ENCODE results near the gene NAMPT. TPM values are rescaled to one million over a fixed set of nuclear protein-coding genes. Genes with fewer than 3 reads are reported as not detected.
"Not testable (repeated sequence)": the region's sequence is repeated elsewhere in the genome, so short reads cannot be mapped to it uniquely, and the experiment has no call there.

The NAMPT gene
- 10 to 100 TPM; 40.1 to 49.5 (median 46.4) TPM for polyA plus RNA-seq (ENCODE audit: insufficient read length in 4 of 4)

- DNase-seq (ENCODE audit: low read depth in 4 of 4, low spot score in 3 of 4) = no peak
Measured at GRCh38 chr7:106284714-106285050, at the start of gene NAMPT. NAMPT (minus strand) TSS chr7:106284983; CDS start chr7:106284884, 99 bp downstream.

- DNase-seq (ENCODE audit: low read depth in 4 of 4, low spot score in 3 of 4) = no peak
Measured at GRCh38 chr7:106332201-106332600, 47.4 kb upstream of the NAMPT start.

- DNase-seq (ENCODE audit: low read depth in 4 of 4, low spot score in 3 of 4) = no peak
Measured at GRCh38 chr7:106331441-106332175, 46.8 kb upstream of the NAMPT start.

DNA sequence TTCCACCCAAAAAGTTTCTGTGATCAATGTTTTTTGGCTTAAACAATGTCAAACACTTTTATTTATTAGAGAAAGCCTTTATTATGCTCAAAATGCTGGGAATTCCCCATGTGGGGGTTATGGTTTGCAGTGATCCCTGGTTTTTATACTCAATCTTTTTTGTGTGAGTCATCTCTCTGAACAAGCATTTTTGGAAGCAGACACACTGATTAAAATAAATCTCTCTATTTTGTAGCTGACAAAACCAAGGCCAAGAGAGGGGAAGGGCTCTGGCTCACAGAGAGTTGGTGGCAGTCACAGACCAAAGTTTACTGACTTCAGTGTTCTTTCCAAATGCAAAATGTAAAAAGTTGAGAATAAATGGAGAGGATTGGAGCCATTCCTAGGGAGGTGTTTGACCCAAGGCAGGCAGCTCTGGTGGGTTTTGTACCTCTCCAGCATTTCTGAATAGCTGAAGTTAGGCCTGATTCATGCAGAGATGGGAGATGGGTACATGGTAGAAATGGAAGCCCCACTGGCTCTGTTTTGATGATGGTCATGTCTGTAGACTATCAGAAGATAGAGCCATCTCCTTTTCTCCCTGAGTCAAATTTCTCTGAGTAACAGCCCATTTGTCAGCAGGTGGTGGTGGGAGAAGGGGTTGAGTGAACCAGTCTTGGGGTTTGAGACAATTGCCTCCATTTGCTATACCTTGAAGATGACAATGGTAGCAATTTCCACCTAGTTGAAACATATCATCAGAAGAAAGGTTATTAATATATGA is 45.4 kb upstream of the NAMPT start:
- no peak for DNase-seq (ENCODE audit: low read depth in 4 of 4, low spot score in 3 of 4)

DNA sequence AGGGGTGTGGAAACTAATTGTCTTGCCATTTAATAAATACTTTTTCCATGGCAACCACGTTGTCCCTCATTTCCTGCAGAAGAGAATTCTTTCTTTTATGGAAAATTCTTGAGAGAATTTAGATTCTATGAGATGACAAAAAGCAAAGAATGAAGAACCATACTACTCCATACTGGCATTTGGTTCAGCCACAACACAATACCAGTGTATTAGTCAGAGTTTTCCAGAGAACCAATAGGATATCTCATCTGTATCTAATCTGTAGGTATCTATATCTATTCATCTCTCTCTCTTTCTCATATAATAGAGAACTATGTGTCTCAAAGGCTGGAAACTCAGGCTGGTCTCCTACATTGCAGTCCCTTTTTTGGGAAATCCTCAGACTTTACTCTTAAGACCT is 44.6 kb upstream of the NAMPT start:
- no peak for DNase-seq (ENCODE audit: low read depth in 4 of 4, low spot score in 3 of 4)

DNA sequence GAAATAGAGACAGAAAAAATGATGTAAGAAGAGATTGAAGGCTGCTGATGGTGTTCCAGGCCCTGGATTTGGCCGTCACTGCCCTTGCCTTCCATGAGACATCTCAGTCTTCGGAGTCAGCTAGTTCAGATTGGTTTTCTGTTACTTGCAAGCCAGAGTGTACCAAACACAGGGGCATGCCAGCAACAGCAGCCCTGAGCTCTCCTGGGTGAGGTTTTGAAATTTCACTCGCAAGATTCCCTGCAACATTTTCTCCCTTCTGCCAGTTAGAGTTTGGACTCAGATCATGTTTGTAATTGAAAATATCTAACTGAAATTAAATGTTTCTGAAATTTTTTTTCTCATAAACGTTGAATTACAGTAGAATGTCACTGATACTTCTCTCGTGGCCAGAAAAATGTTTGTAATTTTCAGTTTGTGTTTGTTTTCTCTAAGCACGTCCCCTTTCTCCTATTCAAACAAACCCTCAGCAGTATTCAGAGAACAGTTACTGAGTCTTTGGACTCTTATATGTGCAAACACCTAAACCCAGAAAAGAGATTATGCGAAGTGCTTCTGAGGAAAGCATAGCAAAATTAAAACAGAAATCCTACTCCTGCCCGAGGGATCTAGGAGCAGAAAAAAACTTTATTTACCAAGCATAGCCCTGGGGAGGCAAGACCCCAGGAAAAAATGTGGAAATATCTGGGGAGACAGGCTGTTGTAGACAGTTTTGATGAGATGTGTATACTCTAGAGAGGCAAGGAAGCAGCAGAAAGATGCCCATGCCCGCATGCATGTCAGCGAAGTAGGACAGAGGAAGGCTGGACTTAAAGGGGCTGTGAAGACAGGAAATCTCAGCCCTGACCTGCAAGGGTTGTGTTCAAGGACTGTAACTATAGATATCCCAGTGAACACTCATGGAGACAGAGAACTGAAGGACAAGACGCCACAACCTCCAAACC is 43.0 kb upstream of the NAMPT start:
- no peak for DNase-seq (ENCODE audit: low read depth in 4 of 4, low spot score in 3 of 4)

- no peak for DNase-seq (ENCODE audit: low read depth in 4 of 4, low spot score in 3 of 4)
Measured at GRCh38 chr7:106326594-106327537, 42.1 kb upstream of the NAMPT start.

DNA sequence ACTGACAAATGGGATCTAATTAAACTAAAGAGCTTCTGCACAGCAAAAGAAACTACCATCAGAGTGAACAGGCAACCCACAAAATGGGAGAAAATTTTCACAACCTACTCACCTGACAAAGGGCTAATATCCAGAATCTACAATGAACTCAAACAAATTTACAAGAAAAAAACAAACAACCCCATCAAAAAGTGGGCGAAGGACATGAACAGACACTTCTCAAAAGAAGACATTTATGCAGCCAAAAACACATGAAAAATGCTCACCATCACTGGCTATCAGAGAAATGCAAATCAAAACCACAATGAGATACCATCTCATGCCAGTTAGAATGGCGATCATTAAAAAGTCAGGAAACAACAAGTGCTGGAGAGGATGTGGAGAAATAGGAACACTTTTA is 39.7 kb upstream of the NAMPT start:
- not testable (repeated sequence) for DNase-seq (ENCODE audit: low read depth in 4 of 4, low spot score in 3 of 4)

DNA sequence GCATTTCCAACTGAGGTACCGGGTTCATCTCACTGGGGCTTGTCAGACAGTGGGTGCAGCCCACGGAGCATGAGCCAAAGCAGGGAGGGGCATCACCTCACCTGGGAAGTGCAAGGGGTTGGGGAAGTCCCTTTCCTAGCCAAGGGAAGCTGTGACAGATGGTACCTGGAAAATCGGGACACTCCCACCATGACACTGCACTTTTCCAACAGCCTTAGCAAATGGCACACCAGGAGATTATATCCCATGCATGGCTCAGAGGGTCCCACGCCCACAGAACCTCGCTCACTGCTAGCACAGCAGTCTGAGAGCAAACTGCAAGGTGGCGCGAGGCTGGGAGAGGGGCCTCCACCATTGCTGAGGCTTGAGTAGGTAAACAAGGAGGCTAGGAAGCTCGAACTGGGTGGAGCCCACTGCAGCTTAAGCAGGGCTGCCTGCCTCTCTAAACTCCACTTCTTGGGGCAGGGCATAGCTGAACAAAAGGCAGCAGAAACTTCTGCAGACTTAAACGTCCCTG is 35.5 kb upstream of the NAMPT start:
- DNase-seq (ENCODE audit: low read depth in 4 of 4, low spot score in 3 of 4) = not testable (repeated sequence)

GRCh38 chr7:106318482-106318881 is 33.7 kb upstream of the NAMPT start:
- no peak for DNase-seq (ENCODE audit: low read depth in 4 of 4, low spot score in 3 of 4)

DNA sequence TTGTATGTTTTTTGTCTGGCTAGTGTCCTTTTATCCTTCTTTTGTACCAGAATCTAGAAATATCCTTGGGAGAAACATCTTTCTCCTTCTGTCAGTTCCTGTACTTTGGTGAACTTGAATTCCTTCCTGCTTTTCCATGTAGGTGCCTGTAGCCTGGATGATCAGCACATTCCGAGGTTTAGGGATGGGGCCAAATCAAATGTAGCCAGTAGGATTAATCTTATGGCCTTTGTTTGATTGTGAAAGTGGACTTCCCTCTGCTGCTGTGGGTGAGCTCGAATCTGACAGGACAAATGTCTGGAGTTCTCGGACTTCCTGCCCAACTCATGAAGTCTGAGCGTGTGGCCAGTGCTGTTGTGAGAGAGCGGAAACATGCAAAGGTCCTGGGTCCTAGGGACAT is 33.2 kb upstream of the NAMPT start:
- DNase-seq (ENCODE audit: low read depth in 4 of 4, low spot score in 3 of 4) = no peak

GRCh38 chr7:106316947-106317346 is 32.2 kb upstream of the NAMPT start:
- no peak for DNase-seq (ENCODE audit: low read depth in 4 of 4, low spot score in 3 of 4)

DNA sequence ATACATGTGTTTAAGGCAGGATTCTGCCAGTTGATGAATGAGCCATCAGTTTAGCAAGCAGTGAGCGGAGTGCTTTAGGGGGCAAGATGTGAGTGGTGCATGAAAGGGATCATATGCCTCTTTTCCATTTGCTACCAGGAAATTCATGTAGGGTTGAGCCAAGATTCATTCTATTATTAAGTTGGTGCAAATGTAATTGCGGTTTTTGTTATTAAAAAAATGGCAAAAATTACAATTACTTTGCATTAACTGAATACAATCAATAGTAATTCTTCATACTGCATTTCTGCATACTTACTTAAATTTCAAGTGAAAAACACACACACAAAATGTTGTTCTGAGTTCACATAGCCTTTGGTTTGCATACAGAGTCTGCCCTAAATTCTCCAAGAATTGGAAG is 30.1 kb upstream of the NAMPT start:
- no peak for DNase-seq (ENCODE audit: low read depth in 4 of 4, low spot score in 3 of 4)

DNA sequence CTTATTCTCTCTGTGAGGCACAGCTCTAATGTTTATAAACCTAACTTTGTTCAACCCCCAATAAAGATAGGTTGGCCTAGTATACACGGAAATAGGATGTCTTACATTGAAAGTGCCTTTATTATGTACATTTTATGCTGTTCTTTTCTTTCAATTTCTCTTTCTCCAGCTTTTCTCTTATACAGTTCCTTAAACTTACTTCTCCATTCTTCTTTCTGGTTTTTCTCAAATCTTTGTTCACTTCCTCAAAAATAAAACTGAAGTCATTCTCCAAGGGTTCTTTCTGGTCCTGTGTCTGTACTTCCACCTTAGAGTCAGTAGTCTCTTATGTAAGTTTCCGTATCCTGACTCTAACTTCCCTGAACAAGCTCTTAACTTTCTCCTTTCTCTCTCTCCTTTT is 29.2 kb upstream of the NAMPT start:
- no peak for DNase-seq (ENCODE audit: low read depth in 4 of 4, low spot score in 3 of 4)

DNA sequence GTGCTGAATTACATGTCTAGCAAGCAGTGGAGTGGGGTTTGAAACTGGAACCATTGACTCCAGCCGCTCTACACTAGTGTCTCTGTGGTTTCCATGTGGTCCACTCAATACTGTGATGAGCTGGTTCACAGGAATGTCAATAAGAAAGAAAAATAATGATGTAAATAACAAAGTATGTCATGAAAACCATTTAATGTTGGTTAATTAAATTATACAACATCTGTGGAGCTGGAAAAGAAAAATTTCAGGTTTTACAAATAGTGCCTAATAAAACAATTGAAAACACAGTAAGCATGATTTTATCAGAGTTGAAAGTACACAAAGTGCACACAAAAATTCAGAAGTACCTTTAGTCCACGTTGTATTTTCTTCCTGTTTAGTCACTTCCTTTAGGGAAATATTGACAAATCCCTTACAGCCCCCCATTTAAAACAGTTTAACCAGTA is 28.7 kb upstream of the NAMPT start:
- no peak for DNase-seq (ENCODE audit: low read depth in 4 of 4, low spot score in 3 of 4)

DNA sequence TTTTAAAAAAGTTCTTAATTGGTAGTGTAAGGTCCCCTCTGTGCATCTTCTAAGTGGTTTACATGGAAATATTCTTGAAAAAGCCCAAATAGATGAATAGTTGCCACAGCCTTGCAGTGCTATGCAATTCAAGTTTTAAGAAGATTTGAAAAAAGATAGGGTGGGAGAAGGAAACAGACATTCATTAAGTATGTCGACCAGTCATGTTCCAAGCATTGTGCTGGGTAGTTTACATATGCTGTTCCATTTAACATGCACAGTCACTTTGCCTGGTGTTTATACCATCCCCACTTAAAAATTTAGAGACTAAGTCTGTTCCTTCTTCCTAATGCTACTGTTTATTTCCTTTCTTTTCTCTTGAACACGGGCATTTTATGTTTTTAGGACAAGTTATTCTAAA is 28.1 kb upstream of the NAMPT start:
- no peak for DNase-seq (ENCODE audit: low read depth in 4 of 4, low spot score in 3 of 4)

DNA sequence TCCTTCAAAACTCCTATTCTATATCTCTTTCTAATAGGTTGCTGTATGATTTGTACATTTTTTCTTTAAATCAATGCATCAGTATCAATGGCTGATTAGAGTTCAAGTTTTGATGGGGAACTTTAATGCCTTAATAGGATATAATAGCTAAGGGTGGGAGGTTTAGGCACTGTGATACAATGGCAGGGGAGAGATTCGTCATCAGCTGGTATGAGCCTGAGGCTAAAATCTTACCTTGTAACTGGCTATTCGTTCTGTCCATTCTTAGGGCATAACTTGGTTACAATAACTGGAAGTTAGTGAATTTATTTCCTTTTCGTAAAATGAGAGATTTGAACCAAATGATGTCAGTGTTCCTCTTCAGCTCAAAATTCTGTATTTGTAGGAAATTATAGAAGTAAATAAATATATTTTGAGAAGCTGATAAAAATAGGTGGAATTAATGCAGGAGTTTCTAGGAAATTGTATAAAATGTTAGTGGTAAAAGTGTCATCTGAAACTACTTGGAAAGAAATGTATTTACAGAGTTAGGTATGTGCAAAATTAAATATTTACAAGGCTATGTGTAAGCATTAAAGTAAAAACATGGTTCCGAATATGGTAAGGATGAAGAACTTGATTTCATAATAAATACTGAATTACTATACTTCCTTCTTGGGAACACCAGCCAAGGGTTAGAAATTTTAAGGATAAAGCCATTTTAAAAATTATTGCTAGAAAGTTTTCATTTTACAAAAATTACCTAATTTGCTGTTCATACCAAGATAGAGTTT is 27.5 kb upstream of the NAMPT start:
- DNase-seq (ENCODE audit: low read depth in 4 of 4, low spot score in 3 of 4) = no peak

- DNase-seq (ENCODE audit: low read depth in 4 of 4, low spot score in 3 of 4) = no peak
Measured at GRCh38 chr7:106309362-106309761, 24.6 kb upstream of the NAMPT start.

GRCh38 chr7:106306256-106306655 is 21.5 kb upstream of the NAMPT start:
- DNase-seq (ENCODE audit: low read depth in 4 of 4, low spot score in 3 of 4) = no peak
